Measurements from ENCODE around the gene PRKCA.
"Not testable (repeated sequence)": the region's sequence is repeated elsewhere in the genome, so short reads cannot be mapped to it uniquely, and the experiment has no call there.

The PRKCA gene

GRCh38 chr17:66684261-66684660 lies 381.8 kb downstream of the PRKCA start:
- no peak for DNase-seq (ENCODE audit: low read depth)

- DNase-seq (ENCODE audit: low read depth), result no peak
Measured at GRCh38 chr17:66684731-66685130, 382.3 kb downstream of the PRKCA start.

GRCh38 chr17:66686601-66687000 lies 384.2 kb downstream of the PRKCA start:
- DNase-seq (ENCODE audit: low read depth), result no peak

DNA sequence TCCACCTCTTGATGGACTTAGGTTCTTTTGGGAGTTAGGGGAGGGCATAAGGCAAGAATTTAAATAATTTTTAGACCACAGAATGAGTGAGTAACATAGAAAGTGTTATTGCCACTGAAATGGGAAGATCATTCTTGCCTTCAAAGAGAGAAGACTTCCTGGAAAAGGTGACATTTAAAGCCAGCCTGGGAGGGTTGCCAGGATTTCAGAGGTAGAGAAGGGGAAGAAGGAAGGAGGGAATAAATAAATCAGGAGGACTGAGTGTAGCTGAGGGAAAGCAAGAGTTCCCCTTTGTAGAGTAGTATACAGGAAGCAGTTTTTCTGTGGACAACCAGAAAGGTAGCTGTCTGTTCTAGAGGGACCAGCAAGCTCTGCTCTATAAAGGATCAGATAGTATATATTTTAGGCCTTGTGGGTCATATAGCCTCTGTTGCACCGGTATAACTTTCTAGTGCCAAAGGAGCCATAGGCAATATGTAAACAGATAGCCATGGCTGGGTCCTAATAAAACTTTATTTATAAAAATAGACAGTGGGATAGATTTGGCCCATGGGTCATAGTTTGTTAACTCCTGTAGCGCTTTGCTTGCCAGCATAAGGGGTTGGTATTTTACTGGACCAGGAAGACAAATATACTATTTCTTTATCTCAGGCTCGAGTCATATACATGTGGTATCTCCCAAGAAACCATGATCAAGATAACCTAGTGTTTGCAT lies 385.3 kb downstream of the PRKCA start:
- DNase-seq (ENCODE audit: low read depth), result no peak

GRCh38 chr17:66689221-66689620 lies 386.8 kb downstream of the PRKCA start:
- no peak for DNase-seq (ENCODE audit: low read depth)

- no peak for DNase-seq (ENCODE audit: low read depth)
Measured at GRCh38 chr17:66690166-66690565, 387.8 kb downstream of the PRKCA start.

- DNase-seq (ENCODE audit: low read depth), result no peak
Measured at GRCh38 chr17:66691644-66692420, 389.4 kb downstream of the PRKCA start.

DNA sequence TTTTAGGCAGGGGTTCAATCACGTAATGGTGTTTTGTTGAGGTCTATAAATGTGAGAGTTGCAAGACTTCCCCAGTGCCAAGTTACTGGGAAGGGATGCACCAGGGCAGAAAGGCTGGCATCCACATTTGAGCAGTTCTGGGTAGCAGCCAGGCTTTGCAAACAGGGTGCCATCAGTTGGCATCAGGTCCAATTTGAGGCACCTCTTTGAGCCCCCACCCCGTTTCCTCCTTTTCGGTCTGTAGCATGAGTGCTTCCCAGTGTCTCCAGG lies 389.9 kb downstream of the PRKCA start:
- no peak for DNase-seq (ENCODE audit: low read depth)

DNA sequence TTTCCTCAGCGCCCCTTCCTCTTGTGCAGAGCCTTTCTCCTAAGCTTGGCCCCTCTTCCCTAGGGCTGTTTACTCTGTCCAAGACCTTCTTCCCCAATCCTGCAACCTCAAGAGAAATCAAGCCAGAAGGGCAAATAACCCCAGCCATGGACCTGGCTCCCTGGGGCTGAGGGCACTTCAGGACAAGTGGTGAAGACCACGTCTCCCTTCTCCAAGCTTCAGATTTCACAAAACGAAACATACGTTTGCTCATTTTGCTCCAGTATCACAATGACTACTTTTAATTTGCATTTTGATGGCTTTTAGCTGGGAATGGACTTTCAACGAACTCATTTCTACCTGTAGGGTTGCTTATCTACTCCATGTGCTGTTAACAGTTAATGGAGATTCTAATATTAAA lies 392.7 kb downstream of the PRKCA start:
- no peak for DNase-seq (ENCODE audit: low read depth)

DNA sequence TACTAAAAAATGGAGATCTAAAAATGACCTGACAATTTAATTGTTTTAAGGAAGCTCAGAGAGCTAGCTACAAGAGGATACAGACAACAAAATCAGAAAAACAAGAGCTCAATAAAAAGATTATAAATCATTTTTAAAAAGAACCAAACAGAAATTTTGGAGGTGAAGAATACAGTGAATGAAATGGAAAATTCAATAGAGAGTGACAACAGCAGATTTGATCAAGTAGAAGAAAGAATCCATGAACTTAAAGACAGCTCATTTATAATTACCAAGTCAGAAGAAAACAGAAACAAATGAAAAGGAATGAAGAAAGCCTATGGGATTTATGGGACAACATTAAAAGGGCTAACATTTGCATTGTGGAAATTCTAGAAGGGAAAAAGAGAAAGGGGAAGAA lies 395.9 kb downstream of the PRKCA start:
- DNase-seq (ENCODE audit: low read depth), result no peak

DNA sequence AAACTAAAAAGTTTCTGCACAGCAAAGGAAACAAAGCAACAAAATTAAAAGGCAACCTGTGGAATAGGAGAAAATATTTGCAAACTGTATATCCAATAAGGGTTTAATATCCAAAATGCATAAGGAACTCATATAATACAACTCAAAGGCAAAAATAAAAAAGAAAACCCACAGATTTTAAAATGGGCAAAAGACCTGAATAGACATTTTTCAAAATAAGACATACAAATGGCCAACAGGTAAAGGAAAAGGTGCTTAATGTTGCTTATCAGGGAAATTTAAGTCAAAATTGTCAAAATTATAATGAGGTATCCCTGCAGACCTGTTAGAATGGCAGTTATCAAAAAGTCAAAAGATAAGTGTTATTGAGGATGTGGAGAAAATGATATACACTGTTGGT lies 399.0 kb downstream of the PRKCA start:
- DNase-seq (ENCODE audit: low read depth), result no peak

DNA sequence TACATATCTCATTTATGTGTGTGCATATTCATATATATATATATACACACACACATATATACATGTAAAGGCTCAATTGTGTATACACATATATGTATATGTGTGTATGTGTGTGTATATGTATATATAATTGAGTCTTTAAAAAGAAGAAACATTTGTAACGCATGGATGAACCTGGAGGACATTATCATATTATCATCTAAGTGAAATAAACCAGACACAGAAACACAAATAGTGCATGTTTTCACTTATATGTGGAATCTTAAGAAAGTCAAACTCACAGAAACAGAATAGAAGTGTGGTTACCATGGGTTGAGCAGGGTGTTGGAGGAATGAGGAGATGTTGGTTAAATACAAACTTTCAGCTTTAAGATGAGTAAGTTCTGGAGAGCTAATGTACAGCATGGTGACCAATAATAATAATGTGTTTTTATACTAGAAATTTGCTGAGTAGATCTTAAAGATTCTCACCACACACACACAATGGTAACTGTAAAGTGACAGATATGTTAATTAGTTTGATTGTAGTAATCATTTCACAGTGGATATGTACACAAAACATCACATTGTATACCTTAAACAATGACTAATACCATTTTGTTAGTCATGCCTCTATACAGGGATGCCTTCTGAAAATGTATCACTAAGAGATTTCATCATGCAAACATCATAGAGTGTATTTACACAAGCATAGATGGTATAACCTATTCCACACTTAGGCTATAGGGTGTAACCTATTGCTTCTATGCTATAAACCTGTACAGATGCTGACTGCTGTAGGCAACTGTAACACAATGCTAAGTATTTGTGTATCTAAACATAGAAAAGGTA lies 399.9 kb downstream of the PRKCA start:
- DNase-seq (ENCODE audit: low read depth), result no peak

DNA sequence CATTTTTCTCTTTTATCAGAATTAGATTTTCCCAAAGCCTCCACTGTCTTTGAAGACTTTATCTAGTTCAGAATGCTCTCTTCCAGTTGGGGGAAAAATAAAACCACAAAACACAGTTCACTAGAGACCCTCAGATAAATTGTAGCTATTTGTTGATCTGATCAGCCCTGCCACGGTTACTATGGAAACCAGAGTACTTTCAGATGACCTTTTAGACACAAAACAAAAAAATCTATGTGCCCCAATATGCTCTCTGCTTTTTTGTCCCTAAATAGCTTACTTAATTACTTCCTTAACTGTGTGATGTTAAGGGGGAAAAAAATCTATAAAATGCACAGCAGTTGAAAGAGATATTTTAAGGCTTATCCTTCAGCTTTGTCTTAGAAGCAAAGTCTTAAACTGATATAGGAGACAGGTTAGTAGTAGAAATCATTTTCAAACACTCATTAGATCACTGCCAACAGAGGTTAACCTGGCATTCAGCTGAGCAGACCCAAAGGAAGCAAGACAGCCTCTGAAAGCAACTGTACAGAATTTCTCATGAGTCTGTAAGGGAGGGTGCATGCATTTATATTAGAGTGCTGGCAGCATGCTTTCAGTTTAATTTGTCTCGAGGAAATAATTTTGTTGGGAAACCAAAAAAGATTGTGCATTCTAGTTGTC lies 402.6 kb downstream of the PRKCA start:
- DNase-seq (ENCODE audit: low read depth), result no peak

DNA sequence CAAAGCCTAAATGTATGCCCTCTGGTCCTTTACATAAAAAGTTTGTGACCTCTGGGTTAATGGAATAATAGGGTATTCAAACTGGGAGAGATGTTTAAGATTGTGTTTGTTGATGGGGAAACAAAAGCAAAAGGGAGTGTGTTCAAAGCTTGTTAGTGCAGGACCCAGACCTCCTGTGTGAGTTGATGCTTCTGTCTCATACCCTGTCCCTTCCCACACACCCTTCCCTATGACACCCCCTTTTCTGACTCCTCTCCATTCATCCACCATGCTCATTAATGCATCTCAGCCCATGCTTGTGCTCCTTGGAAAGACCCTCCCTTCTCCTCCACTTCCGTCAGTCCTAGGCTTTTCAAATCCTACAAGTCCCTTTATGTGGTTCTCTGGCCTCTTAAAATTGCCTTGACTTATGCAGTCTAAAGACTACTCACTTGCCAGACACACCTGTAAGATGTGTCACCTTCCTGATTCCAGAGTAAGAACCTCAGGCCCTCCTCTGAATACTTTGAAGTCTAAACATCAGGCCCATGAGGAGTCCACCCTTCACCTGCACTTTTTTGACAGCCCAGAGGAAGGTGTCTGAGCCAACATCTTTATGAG lies 404.5 kb downstream of the PRKCA start:
- no peak for DNase-seq (ENCODE audit: low read depth)

DNA sequence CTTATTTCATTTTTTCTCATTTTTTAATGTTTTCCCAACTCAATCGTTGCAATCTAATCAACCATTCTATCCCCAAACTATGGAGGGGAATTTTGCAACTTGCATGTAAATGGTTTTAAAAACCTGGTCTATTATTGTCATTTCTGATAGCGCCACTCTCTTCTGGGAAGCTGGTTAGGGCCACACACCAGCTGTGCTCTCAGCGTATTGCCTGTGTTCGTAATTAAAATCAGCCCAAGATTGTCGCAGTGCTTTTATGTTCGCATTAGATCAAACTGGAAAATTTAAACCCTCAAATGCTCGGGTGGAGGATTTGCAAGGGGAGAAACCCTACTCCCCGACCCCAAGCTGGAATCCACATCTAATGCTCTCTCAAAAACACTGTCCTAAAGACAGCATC lies 409.0 kb downstream of the PRKCA start:
- no peak for DNase-seq (ENCODE audit: low read depth)

GRCh38 chr17:66711881-66712321 lies 409.5 kb downstream of the PRKCA start:
- no peak for DNase-seq (ENCODE audit: low read depth)

DNA sequence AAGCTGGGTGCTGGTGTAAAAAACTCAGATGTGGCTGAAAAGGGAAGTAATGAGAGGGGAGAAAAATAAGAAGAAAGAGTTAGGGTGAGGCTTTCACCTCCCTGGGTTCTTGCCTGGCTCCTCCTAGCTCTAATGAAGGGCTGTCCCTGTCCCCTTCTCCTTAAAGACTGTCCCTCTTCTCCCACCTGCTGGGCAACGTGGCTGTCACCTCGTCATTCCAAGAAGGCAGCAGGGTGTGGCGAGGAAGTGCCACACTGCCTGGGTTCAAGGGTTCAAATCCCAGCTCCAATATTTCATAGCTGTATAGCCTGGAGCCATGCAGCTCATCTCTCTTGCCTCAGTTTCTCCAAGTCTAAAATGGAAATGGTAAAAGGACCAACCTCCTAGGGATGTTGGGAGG lies 410.0 kb downstream of the PRKCA start:
- DNase-seq (ENCODE audit: low read depth), result no peak

DNA sequence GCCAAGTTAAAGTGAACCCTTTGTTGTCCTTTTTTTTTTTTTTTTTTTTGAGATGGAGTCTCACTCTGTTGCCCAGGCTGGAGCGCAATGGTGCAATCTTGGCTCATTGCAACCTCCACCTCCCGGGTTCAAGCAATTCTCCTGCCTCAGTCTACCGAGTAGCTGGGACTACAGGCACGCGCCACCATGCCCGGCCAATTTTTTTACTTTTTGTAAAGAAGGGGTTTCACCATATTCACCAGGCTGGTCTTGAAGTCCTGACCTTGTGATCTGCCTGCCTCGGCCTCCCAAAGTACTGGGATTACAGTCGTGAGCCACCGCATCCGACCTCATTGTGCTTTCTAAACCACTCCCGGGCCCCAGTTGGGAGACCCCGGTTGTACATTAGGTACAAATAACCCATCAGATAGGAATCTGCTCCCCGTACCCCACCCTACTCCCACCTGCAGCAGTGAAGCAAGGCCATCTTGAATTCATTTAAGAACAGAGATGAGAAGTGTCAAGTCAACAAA lies 410.7 kb downstream of the PRKCA start:
- DNase-seq (ENCODE audit: low read depth), result not testable (repeated sequence)

GRCh38 chr17:66713533-66714042 lies 411.2 kb downstream of the PRKCA start:
- no peak for DNase-seq (ENCODE audit: low read depth)

DNA sequence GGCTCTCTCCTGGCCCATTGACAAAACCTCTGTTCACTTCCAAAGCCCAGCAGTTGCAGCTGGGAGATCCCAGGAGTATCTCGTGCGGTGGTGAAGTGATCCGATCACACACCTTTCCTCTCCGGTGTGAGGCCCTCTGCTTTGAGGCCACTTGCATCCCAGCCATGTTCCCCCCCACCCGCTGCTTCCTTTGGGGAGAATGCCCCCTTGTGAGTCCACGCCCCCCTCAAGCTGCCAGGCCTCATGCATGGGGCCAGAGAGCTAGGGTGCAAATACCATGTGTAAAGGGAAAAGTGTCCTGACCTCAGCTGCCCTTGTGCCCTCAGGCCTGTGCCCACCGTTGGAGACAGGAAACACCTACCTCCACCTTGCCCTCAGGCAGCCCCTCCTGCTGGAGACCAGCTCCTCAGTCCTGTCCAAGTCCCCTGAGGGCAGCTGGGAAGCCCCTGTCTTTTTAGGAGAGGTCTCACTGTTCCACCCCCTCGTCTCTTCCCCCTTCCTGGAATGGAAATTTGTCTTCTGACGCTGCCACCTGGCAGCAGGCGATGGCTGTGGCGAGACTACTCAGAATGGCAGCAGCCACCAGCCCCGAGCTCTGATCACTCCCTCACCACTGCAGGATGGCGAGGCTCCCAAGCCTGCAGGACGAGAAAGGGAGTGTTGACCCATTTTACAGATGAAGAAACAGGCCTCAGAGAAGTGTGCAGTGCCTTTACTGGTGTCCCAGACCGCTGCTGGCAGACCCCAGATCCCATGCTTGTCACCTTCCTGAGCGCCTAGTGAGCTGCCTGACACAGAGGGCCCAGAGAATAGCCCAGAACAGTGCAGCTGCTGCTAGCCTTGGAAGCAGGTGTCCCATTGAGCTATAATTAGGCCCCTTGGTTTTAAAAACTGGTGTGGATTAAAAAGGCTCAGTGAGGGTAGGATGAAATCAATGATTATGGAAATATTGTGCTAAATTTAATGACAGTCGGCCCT lies 411.9 kb downstream of the PRKCA start:
- no peak for DNase-seq (ENCODE audit: low read depth)
